T-cell (primary cell): ENCODE measurements around the gene HSD17B8. TPM values are rescaled to one million over a fixed set of nuclear protein-coding genes. Genes with fewer than 3 reads are reported as not detected.

ENCODE experiments used
- ATAC-seq, 4 experiments: fragments of 200-7000 bp in 3 of 4; fragments of 150-1000 bp in 1 of 4; cut with Tn5 transposase; replicated peaks in 1 of 4; 1 replicate in 3 of 4; 2 replicates in 1 of 4; pipeline ENCODE4 v1.10.0; 2021; ENCODE audit warnings: moderate library complexity in 3 of 4, mild to moderate bottlenecking in 2 of 4, moderate number of reproducible peaks in 1 of 4
- CTCF ChIA-PET, 2 donors: fragments of 300-600 bp; sonication (Branson Sonifier 250); formaldehyde crosslinking; loops; one replicate each; lab custom pipeline; 2022; ENCODE audit warnings: antibody characterized with exemption in 2 of 2; lab: Charles Lee
- POLR2A ChIA-PET, 2 donors: fragments of 300-600 bp; sonication (Branson Sonifier 250); formaldehyde crosslinking; loops; one replicate each; lab custom pipeline; 2022; ENCODE audit warnings: antibody characterized with exemption in 2 of 2; lab: Charles Lee
- DNase-seq, 35 experiments: peaks; one replicate each; pipeline versions ENCODE4 v3.0.0 to v3.0.0-alpha.2; 2013 to 2023
- H3K27ac ChIP-seq: one replicate; pipeline ENCODE4 v1.5.1; 2013; ENCODE audit warnings: low read length
- H3K27me3 ChIP-seq, 2 experiments: replicated peaks in 1 of 2; 1 replicate in 1 of 2; 2 replicates in 1 of 2; pipeline versions ENCODE4 v1.6.1 to v1.7.0; 2013; ENCODE audit warnings: low read length in 1 of 2, mixed read lengths in 1 of 2; ENCODE audit not compliant: control insufficient read depth in 2 of 2, insufficient read depth in 2 of 2; ENCODE audit errors: extremely low read depth in 1 of 2
- H3K36me3 ChIP-seq, 2 donors: 1 replicate in 1 of 2; 2 replicates in 1 of 2; pipeline versions ENCODE4 v1.6.1 to v1.7.0; 2013; ENCODE audit warnings: low read length in 1 of 2; ENCODE audit not compliant: control insufficient read depth in 2 of 2, insufficient read depth in 1 of 2; ENCODE audit errors: extremely low read depth in 1 of 2
- H3K4me1 ChIP-seq, 2 experiments: 1 replicate in 1 of 2; 2 replicates in 1 of 2; pipeline versions ENCODE4 v1.6.1 to v1.7.0; 2013; ENCODE audit warnings: low read length in 2 of 2, mixed read lengths in 1 of 2; ENCODE audit not compliant: insufficient read depth in 2 of 2, control insufficient read depth in 1 of 2; ENCODE audit errors: extremely low read depth in 1 of 2
- H3K4me3 ChIP-seq, 2 donors: 1 replicate in 1 of 2; 2 replicates in 1 of 2; pipeline versions ENCODE4 v1.5.1 to v1.7.0; 2013; ENCODE audit warnings: mild to moderate bottlenecking in 2 of 2, low read length in 1 of 2, moderate library complexity in 1 of 2; ENCODE audit not compliant: control insufficient read depth in 1 of 2; ENCODE audit errors: extremely low read depth in 1 of 2
- H3K9me3 ChIP-seq: 2 replicates; pipeline ENCODE4 v1.7.0; 2013
- H3K27ac Mint-ChIP-seq, 2 donors: one replicate each; pipeline ENCODE4 v1.8.0; 2020 to 2021; ENCODE audit warnings: mild to moderate bottlenecking in 2 of 2, mixed read lengths in 2 of 2
- H3K27me3 Mint-ChIP-seq, 2 donors: one replicate each; pipeline ENCODE4 v1.8.0; 2021 to 2022; ENCODE audit warnings: mixed read lengths in 2 of 2
- H3K36me3 Mint-ChIP-seq: one replicate; pipeline ENCODE4 v1.8.0; 2021; ENCODE audit warnings: mixed read lengths
- H3K4me1 Mint-ChIP-seq, 3 donors: one replicate each; pipeline ENCODE4 v1.8.0; 2020 to 2022; ENCODE audit warnings: mixed read lengths in 3 of 3, mild to moderate bottlenecking in 1 of 3
- H3K4me3 Mint-ChIP-seq, 3 donors: one replicate each; pipeline ENCODE4 v1.8.0; 2020 to 2022; ENCODE audit warnings: mild to moderate bottlenecking in 3 of 3, mixed read lengths in 3 of 3, moderate library complexity in 3 of 3
- H3K9me3 Mint-ChIP-seq, 3 donors: one replicate each; pipeline ENCODE4 v1.8.0; 2020 to 2022; ENCODE audit warnings: mixed read lengths in 3 of 3
- WGBS: methylation state at CpG from one replicate; pipeline ENCODE4 v1.1.5; 2013; ENCODE audit warnings: missing lambda C conversion rate; ENCODE audit not compliant: insufficient coverage; 5-methylcytosine and 5-hydroxymethylcytosine counted together
- total RNA-seq, 35 experiments: library from RNA in 6 of 35; stranded (reverse) in 6 of 35; fragments of 120-200 nt in 1 of 35; gene quantifications; one replicate each; pipeline versions ENCODE4 v1.2.1 to v1.2.4 and lab custom pipeline; 2013 to 2026

Gene HSD17B8
- total RNA-seq, 5 donors from 2014 or later (not counting 1 experiment from before 2014, with no cell fraction given): 13.9 to 27.7 (median 24.4) TPM

DNA sequence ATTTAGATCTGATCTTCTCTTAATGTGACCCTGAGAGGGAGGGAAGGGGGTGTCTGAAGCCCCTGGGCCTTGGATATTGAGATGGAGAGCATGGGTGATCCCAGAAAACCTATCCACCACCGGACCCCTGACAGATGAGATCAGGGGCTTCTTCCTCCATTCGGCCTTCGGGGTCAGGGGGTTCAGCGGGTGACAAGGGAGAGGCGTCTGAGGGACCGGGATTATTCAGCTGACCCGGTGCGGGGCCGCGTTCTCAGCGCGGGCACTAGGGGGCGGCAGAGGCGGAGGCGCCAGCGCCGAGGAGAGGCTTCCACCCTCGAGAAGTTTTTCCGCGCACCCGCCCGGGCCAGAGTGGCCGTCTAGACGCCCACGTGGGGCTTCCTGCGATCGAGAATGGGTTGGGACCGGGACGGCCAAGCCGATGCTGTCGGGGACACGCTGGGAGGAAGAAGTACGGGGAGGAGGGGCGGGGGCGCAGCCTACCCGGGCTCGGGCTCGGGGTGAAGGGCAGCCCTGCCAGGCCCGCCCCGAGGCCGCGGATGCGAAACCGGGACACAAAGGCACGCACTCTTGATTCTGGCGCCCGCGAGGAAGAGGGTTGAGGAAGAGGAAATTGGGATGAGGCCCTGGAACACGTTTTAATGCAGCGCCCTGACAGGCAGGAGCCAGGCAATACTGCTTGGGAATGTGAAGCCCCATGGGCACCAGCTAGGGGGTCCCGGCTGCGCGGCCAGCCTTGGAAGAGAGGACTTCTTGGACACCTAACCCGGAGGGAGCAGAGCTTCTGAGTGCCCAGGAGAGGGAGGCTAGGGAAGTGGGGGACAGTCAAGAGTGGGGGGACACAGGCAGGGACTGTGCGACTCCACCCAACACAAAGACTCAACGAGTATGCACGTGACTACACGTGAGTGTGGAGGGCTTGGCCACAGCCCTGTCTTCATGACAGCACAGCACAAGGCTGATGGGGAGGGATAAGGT is 42.8 kb upstream of the HSD17B8 start:
- no peaks in the 10 kb centered on the region for H3K36me3 Mint-ChIP-seq
- H3K27ac Mint-ChIP-seq: peak overlapping the region in 1 of 2 donors; percentile 66
- peaks cover 6 to 17% of the 10 kb centered on the region in 2 donors for H3K27me3 Mint-ChIP-seq
- DNase-seq: peak; percentile 49 to 87 (median 74)
- peaks cover 12 to 15% (median 13%) of the 10 kb centered on the region in 3 donors for H3K4me1 Mint-ChIP-seq
- H3K27me3 ChIP-seq: peaks cover 0 to 55% of the 10 kb centered on the region in 2 experiments
- WGBS: 6% methylated on average over 54 of the region's 58 CpGs
- peak overlapping the region; percentile 40 to 51 for H3K4me3 ChIP-seq
- peak overlapping the region; percentile 78 to 83 (median 83) for H3K4me3 Mint-ChIP-seq
- no peaks in the 10 kb centered on the region for H3K9me3 ChIP-seq
- no peak overlapping the region for H3K27ac ChIP-seq
- ChIA-PET POLR2A (no interaction called here), CTCF (interaction anchor here (0.6 to 2.4 kb wide), 7 partner anchors 13 to 87 kb away, joined by 3 to 11 read pairs (median 3); partner anchors contain the start of gene RING1 (in 1 of the 2))
- H3K4me1 ChIP-seq: peaks cover 0 to 16% of the 10 kb centered on the region in 2 experiments
- peak; percentile 94 to 97 (median 96) for ATAC-seq
- H3K36me3 ChIP-seq: no peaks in the 10 kb centered on the region
- no peaks in the 10 kb centered on the region for H3K9me3 Mint-ChIP-seq

DNA sequence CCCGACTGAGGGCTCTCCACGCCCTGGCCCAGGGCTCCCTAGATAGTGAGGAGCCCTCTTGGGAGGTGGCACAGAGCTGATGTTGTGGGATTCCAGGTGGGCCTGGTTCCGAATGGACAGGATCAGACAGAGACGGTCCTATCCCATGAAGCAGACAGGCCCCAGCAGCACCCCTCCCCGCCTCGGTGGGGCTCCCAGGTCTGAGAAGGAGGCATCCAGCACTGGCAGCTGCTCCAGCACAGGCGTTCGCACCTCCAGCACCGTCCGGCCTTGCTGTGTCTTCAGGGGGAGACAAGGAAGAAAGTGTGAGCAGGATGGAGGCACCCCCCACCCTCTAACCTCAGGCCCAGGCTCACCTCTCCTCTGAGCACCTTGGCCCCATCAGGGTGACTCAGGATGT is 40.9 kb upstream of the HSD17B8 start:
- Mint-ChIP-seq H3K27me3 (peaks cover 5 to 16% of the 10 kb centered on the region in 2 donors), H3K4me1 (peaks cover 12 to 15% (median 13%) of the 10 kb centered on the region in 3 donors), H3K27ac (no peak overlapping the region), H3K36me3 (no peaks in the 10 kb centered on the region), H3K4me3 (no peak overlapping the region), H3K9me3 (no peaks in the 10 kb centered on the region)
- H3K4me3 ChIP-seq: no peak overlapping the region
- 100% methylated on average over 3 of the region's 10 CpGs for WGBS
- peaks cover 0 to 16% of the 10 kb centered on the region in 2 experiments for H3K4me1 ChIP-seq
- H3K36me3 ChIP-seq: no peaks in the 10 kb centered on the region
- no peak for ATAC-seq
- ChIA-PET CTCF (no interaction called here), POLR2A (no interaction called here)
- no peak for DNase-seq
- no peaks in the 10 kb centered on the region for H3K9me3 ChIP-seq
- peaks cover 0 to 59% of the 10 kb centered on the region in 2 experiments for H3K27me3 ChIP-seq
- H3K27ac ChIP-seq: no peak overlapping the region

DNA sequence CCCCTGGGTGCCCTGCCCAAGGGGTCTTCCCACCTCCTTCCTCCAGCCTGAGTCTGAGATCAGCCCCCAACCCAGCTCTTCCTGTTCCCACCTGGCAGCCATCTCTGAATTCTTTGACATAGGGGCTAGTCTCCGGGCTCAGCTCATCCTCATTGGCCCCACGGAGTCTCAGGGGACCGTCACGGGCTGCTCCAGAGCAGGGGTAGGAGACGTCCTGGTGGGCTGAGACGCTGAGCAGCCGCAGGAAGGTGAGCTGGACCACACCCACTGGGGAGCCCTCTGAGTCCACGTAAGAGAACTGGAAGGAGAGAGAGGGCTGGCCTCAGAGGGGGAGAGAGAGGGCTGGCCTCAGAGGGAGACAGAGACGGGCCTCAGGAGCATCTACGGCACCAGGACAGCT is 40.3 kb upstream of the HSD17B8 start:
- Mint-ChIP-seq H3K27ac (no peak overlapping the region), H3K4me1 (peaks cover 12 to 15% (median 13%) of the 10 kb centered on the region in 3 donors), H3K36me3 (no peaks in the 10 kb centered on the region), H3K9me3 (no peaks in the 10 kb centered on the region), H3K27me3 (peaks cover 5 to 14% of the 10 kb centered on the region in 2 donors), H3K4me3 (no peak overlapping the region)
- 56% methylated on average over 10 of the region's 10 CpGs for WGBS
- H3K36me3 ChIP-seq: no peaks in the 10 kb centered on the region
- DNase-seq: no peak
- no peak overlapping the region for H3K4me3 ChIP-seq
- H3K27ac ChIP-seq: no peak overlapping the region
- H3K27me3 ChIP-seq: peaks cover 0 to 64% of the 10 kb centered on the region in 2 experiments
- ChIA-PET POLR2A (no interaction called here), CTCF (interaction anchor here in 1 of 2 donors (0.5 kb wide), 1 partner anchor 44 kb away, joined by 3 read pairs; no protein-coding TSS in a partner anchor)
- peaks cover 0 to 16% of the 10 kb centered on the region in 2 experiments for H3K4me1 ChIP-seq
- no peak for ATAC-seq
- H3K9me3 ChIP-seq: no peaks in the 10 kb centered on the region

DNA sequence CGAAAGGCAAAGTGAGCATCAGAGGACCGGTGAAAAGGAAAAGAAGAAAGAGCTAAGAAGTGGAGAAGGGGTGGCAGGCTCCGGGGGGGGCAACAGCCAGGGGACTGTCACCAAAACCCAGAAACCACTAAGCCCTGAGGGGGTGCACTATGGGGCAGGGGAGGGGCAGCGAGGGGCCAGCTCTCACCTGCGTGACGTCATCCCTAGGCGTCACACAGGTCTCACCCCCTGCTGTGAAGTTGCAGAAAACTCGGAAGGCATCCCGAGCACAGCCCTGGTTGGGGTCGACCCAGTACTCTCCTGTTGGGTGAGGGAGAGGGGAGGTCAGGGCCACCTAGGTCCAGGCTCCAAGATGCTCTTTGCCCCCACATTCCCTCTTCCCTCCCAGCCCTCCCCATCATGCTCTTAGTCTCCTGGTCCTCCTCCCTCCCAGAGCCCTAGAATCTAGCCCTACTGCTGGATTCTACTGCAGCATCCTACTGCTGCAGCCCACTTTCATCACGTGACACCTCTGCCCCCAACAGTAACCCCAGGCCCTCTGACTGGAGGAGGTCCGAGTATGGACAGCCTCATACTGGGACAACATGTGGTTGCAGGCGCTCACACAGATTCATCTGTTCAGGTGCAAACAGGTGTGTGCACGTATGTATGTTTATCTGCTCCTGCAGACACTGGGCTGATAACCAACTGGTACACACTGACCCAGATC is 39.6 kb upstream of the HSD17B8 start:
- peaks cover 5 to 14% of the 10 kb centered on the region in 2 donors for H3K27me3 Mint-ChIP-seq
- Histone ChIP-seq H3K9me3 (no peaks in the 10 kb centered on the region), H3K4me1 (peaks cover 0 to 16% of the 10 kb centered on the region in 2 experiments), H3K27ac (no peak overlapping the region), H3K36me3 (no peaks in the 10 kb centered on the region), H3K4me3 (no peak overlapping the region), H3K27me3 (peaks cover 0 to 59% of the 10 kb centered on the region in 2 experiments)
- no peak overlapping the region for H3K4me3 Mint-ChIP-seq
- ATAC-seq (no peak), DNase-seq (no peak)
- no peaks in the 10 kb centered on the region for H3K9me3 Mint-ChIP-seq
- peaks cover 12 to 15% (median 13%) of the 10 kb centered on the region in 3 donors for H3K4me1 Mint-ChIP-seq
- ChIA-PET POLR2A (no interaction called here), CTCF (no interaction called here)
- 71% methylated on average over 7 of the region's 14 CpGs for whole genome bisulfite sequencing
- no peak overlapping the region for H3K27ac Mint-ChIP-seq
- H3K36me3 Mint-ChIP-seq: no peaks in the 10 kb centered on the region

DNA sequence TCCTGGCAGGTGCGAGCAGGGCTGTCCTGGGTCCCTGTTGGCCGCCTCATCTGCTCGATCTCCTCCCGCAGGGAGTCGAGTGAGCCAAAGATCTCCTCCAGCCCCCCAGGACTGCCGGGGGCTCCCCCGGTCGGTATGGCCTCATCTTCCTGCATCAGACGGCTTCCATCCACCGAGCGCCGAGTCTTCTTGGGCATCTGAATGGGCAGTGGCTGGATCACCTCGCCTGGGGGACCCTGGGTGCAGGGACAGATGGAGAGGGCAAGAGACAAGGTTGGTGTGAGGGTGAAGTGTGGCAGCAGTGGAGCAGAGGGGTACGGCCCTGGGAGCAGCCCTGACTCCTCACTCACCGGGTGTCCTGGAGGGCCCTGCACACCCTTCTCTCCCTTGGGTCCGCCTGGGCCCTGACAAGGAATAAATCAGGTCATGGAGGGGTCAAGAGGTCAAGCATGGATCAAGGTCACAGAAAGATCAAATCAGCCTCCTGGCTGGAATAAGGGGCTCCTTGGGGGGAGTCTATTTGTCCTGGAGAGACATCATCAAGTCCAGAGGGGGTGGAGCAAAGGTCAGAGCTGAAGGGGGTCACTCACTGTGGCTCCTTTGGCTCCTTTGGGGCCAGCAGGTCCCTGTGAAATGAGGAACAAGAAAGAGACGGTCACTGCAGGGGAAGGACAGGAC is 38.7 kb upstream of the HSD17B8 start:
- Histone ChIP-seq H3K9me3 (no peaks in the 10 kb centered on the region), H3K36me3 (no peaks in the 10 kb centered on the region), H3K4me1 (peaks cover 0 to 15% of the 10 kb centered on the region in 2 experiments), H3K27me3 (peaks cover 0 to 53% of the 10 kb centered on the region in 2 experiments), H3K4me3 (no peak overlapping the region), H3K27ac (no peak overlapping the region)
- ChIA-PET CTCF (no interaction called here), POLR2A (no interaction called here)
- Mint-ChIP-seq H3K9me3 (no peaks in the 10 kb centered on the region), H3K36me3 (no peaks in the 10 kb centered on the region), H3K4me3 (no peak overlapping the region), H3K27me3 (peaks cover 5 to 14% of the 10 kb centered on the region in 2 donors), H3K4me1 (peaks cover 13 to 15% (median 15%) of the 10 kb centered on the region in 3 donors), H3K27ac (no peak overlapping the region)
- WGBS: 77% methylated on average over 14 of the region's 17 CpGs
- ATAC-seq (no peak), DNase-seq (no peak)
